Adrenal gland (tissue), 12 donors: ENCODE data around the gene ARHGEF17. TPM values are rescaled to one million over a fixed set of nuclear protein-coding genes. Genes with fewer than 3 reads are reported as not detected.

ENCODE experiments used
- DNase-seq, 7 donors: peaks; one replicate each; pipeline ENCODE4 v3.0.0-alpha.2; 2019 to 2020
- H3K27ac ChIP-seq, 5 donors: fragments of 200-600 bp; sonication (generic) in 4 of 5; 1 replicate in 3 of 5; 2 replicates in 2 of 5; pipeline versions ENCODE4 v1.5.1 to v1.8.0; 2016 to 2020; ENCODE audit warnings: mild to moderate bottlenecking in 1 of 5
- H3K27me3 ChIP-seq: fragments of 200-600 bp; 2 replicates; pipeline ENCODE4 v1.8.0; 2021
- H3K36me3 ChIP-seq, 2 donors: fragments of 200-600 bp; replicated peaks in 1 of 2; 1 replicate in 1 of 2; 2 replicates in 1 of 2; pipeline versions ENCODE4 v1.5.1 to v1.8.0; 2018 to 2022
- H3K4me1 ChIP-seq, 2 donors: fragments of 200-600 bp; replicated peaks in 1 of 2; 1 replicate in 1 of 2; 2 replicates in 1 of 2; pipeline versions ENCODE4 v1.5.1 to v1.8.0; 2018 to 2021
- H3K4me3 ChIP-seq, 4 donors: fragments of 200-600 bp; sonication (generic) in 3 of 4; one replicate each; pipeline ENCODE4 v1.5.1; 2016 to 2018
- H3K9me3 ChIP-seq, 3 donors: fragments of 200-600 bp; sonication (generic) in 1 of 3; replicated peaks in 1 of 3; 1 replicate in 2 of 3; 2 replicates in 1 of 3; pipeline versions ENCODE4 v1.5.1 to v1.8.0; 2016 to 2021
- CTCF ChIP-seq, 6 experiments: fragments of 450-650 bp in 4 of 6; fragments of 200-600 bp in 2 of 6; sonication (generic) in 1 of 6; IDR thresholded peaks; 1 replicate in 5 of 6; 2 replicates in 1 of 6; pipeline versions ENCODE4 v1.5.1 to v1.8.0; 2016 to 2021; ENCODE audit warnings: antibody characterized with exemption in 6 of 6, mild to moderate bottlenecking in 2 of 6, moderate library complexity in 1 of 6
- POLR2A ChIP-seq, 2 donors: fragments of 450-650 bp; IDR thresholded peaks; one replicate each; pipeline ENCODE4 v1.6.1; 2017; ENCODE audit warnings: antibody characterized with exemption in 2 of 2, mild to moderate bottlenecking in 2 of 2, moderate library complexity in 1 of 2
- WGBS, 4 donors: extraction: QIAGEN DNeasy Blood & Tissue Kit in 2 of 4; methylation state at CpG; one replicate each; pipeline versions ENCODE4 v1.1.5 to v1.1.7; 2013 to 2017; 5-methylcytosine and 5-hydroxymethylcytosine counted together
- intact Hi-C, 2 donors: fragments of 100-400 bp; cut with DNase I; formaldehyde crosslinking; loops; one replicate each; pipeline versions ENCODE4 v1.14.1 to v1.15.0; 2022 to 2023
- polyA plus RNA-seq, 3 donors: library from polyadenylated mRNA; stranded (reverse); fragments of 200-250 nt in 2 of 3; fragments of 350-450 nt in 1 of 3; fragmentation: Illumina TruSeq in 1 of 3; extraction: RNeasy Lipid Tissue Mini Kit (QIAGEN cat#74804) in 1 of 3; gene quantifications; one replicate each; pipeline ENCODE4 v1.2.3, GENCODE V29; 2013 to 2014
- total RNA-seq, 9 donors: library from RNA; depleted of rRNA in 4 of 9; stranded (reverse); fragments of >200 nt in 4 of 9; fragments of 120-200 nt in 1 of 9; fragmentation: NEBNext Ultra II Directional in 1 of 9; extraction: Animal tissue kit (Norgen Biotek cat#: 25700) in 1 of 9; gene quantifications; one replicate each; pipeline versions ENCODE4 v1.1.0 to v1.2.4, GENCODE V29; 2013 to 2023
- donor health status: healthy with polysubstance abuse.
- donor health status: Bipolar disorder and iron deficiency.
- donor health status: DM: yes; HTN: yes; CAD: no.
- donor health status: DM: no; HTN: no; CAD: no.
- donor health status: DM: no; HTN: no; CAD: no.
- donor health status: DM: yes; HTN: yes; CAD: no.

ARHGEF17 gene
- total and polyA plus RNA-seq, 12 donors = 8.1 to 48.2 (median 20.4) TPM

DNA sequence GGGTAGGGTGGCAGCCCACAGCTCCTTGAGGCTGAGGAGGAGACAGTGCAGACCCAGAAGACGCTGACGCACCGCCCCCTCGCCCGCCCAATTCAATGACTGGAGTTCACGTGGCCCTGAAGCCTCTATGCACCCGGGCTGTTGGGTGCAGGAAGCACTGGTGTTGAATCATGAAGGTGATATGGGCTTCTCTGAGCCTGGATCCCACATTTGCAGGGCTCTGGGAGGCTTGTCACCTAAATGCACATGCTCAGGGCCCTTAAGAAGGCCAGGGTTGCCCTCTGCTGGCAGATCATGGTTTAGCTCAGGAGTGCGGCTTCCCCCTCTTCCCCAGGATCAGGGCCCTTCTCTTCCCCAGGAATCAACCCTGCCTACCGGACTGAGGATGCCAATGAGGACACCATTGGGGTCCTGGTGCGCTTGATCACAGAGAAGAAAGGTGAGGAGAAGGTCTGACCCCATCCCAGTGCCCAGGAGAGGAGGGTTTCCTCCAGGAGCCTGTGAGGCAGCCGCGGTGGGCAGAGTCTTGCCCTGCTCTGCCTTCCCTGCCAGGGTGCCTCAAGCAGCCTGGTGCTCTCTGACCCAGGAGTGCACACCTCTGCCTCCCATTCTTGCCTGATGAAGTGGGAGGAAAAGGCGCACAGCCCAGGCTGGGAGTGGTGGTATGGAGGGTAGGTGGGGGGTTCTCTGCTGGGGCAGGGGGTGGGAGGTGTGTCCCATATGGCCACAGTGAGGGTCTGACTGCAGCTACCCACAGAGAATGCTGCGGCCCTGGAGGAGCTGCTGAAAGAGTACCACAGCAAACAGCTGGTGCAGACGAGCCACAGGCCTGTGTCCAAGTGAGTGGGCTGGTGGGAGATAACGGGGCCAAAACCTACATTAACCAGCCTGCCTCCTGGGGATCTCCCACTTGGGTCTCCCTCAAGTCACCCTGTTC, 85.7 kb downstream of the ARHGEF17 start:
- H3K9me3 ChIP-seq = no peaks in the 10 kb centered on the region
- no peak overlapping the region for H3K27ac ChIP-seq
- TF ChIP-seq POLR2A (IDR thresholded peaks at IDR 0.05) = no peak
- TF ChIP-seq CTCF (IDR thresholded peaks at IDR 0.05) = peak; percentile 62 to 89 (median 85)
- no peak overlapping the region for H3K4me3 ChIP-seq
- DNase-seq = peak; percentile 74 to 92 (median 82)
- intact Hi-C loops = loop anchor here (2.0 to 10.0 kb wide), 4 partner anchors 41 to 89 kb away; partner anchors contain the start of gene ARHGEF17 (in 2 of the 2)
- no peaks in the 10 kb centered on the region for H3K36me3 ChIP-seq
- no peaks in the 10 kb centered on the region for H3K27me3 ChIP-seq
- no peaks in the 10 kb centered on the region for H3K4me1 ChIP-seq
- 64 to 73% (median 69%) methylated on average over 6 to 16 of the region's 16 CpGs for WGBS, 4 donors

DNA sequence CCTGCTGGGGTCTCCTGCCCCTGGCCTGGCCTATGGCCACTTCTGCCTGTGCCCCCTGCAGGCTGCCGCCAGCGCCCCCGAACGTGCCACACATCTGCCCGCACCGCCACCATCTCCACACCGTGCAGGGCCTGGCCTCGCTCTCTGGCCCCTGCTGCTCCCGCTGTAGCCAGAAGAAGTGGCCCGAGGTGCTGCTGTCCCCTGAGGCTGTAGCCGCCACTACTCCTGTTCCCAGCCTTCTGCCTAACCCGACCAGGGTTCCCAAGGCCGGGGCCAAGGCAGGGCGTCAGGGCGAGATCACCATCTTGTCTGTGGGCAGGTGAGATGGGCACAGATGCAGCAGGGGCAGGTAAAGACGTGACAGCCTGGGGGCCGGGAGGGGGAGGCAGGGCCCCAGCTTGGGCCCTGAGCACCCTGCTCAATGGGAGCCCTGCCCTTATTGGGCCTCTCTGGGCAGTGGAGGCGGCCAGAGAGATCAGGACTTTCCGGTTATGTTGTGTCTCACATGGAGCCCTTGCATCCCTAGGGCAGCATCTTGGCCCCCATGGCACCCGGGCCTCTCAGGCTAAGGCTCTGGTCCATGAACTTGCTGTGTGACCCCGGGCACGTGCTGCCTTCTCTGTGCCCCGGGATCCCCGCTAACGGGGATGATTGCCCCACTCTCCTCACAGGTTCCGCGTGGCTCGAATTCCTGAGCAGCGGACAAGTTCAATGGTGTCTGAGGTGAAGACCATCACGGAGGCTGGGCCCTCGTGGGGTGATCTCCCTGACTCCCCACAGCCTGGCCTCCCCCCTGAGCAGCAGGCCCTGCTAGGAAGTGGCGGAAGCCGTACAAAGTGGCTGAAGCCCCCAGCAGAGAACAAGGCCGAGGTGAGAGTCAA, 86.6 kb downstream of the ARHGEF17 start:
- no peaks in the 10 kb centered on the region for H3K36me3 ChIP-seq
- H3K9me3 ChIP-seq = no peaks in the 10 kb centered on the region
- WGBS, 4 donors = 89 to 93% (median 91%) methylated on average over 16 to 34 of the region's 34 CpGs
- TF ChIP-seq CTCF (IDR thresholded peaks at IDR 0.05) (no peak), POLR2A (IDR thresholded peaks at IDR 0.05) (no peak)
- no peaks in the 10 kb centered on the region for H3K27me3 ChIP-seq
- H3K4me1 ChIP-seq = no peaks in the 10 kb centered on the region
- H3K27ac ChIP-seq = no peak overlapping the region
- no peak overlapping the region for H3K4me3 ChIP-seq
- intact Hi-C loops = loop anchor here (2.0 to 10.0 kb wide), 4 partner anchors 42 to 90 kb away; partner anchors contain the start of gene ARHGEF17 (in 2 of the 2)
- DNase-seq = no peak

DNA sequence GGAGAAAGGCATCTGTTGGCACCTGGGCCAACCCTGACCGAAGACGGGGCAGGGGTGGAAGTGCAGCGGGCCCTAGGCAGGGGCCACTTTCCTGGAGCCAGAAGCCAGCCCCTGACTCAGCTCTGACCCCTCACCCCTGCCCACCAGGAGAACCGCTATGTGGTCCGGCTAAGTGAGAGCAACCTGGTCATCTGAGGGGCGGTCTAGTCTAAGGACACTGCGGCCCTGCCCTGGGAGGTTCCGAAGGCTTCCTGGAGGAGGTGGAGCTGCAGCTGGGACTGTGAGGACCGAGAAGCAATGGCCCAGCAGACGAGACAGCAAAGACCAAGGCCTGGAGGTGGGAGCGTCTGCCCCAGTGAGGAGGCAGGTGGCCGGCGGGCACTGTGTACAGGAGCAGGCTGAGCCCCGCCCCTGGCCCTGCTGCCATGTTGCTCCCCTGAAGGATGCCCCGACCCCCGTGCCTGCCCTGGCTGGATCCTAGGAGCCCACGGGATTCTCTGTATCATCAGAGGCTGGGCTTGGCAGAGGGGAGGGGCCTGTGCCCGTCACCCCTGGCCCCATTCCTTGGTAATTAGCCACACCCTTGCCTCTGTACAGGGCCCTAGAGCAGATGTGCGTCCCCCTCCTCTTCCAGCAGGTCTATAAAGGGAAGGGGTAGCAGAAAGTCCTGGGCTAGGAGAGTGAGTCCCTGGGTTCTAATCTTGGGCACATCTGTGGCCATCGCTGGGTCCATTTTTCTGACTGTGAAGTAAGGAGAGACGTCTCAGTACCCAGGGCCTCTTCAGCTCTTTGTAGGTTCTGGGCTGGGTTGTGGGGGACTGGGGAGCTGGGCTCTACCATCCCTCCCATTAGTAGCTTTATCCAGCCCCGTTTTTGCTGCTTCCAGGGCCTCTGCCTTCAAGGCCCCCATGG, 87.5 kb downstream of the ARHGEF17 start:
- no peak overlapping the region for H3K27ac ChIP-seq
- no peaks in the 10 kb centered on the region for H3K4me1 ChIP-seq
- H3K4me3 ChIP-seq = no peak overlapping the region
- no peaks in the 10 kb centered on the region for H3K9me3 ChIP-seq
- no peak for TF ChIP-seq CTCF (IDR thresholded peaks at IDR 0.05)
- no peak for TF ChIP-seq POLR2A (IDR thresholded peaks at IDR 0.05)
- no peak for DNase-seq
- H3K27me3 ChIP-seq = no peaks in the 10 kb centered on the region
- no peaks in the 10 kb centered on the region for H3K36me3 ChIP-seq
- 82 to 90% (median 85%) methylated on average over 18 to 22 of the region's 22 CpGs for WGBS, 4 donors
- intact Hi-C loops = loop anchor here (2.0 to 10.0 kb wide), 2 partner anchors 45 to 91 kb away; partner anchors contain the start of gene ARHGEF17 (in 1 of the 2)
